Endodermal cell (in vitro differentiated cells): ENCODE results near the gene NUDT22. TPM values are rescaled to one million over a fixed set of nuclear protein-coding genes. Genes with fewer than 3 reads are reported as not detected.

Experiments used
- DNase-seq: peaks from one replicate; pipeline ENCODE4 v3.0.0-alpha.2; 2017
- H3K27ac ChIP-seq: 2 replicates; pipeline ENCODE4 v1.5.1; 2013; ENCODE audit warnings: mild to moderate bottlenecking, low read depth, low read length, moderate library complexity
- H3K27me3 ChIP-seq: 2 replicates; pipeline ENCODE4 v1.6.1; 2013; ENCODE audit warnings: mild to moderate bottlenecking, low read length, moderate library complexity; ENCODE audit not compliant: insufficient read depth, control insufficient read depth, poor library complexity, severe bottlenecking
- H3K36me3 ChIP-seq: 2 replicates; pipeline ENCODE4 v1.7.0; 2013; ENCODE audit warnings: mild to moderate bottlenecking, low read length, moderate library complexity; ENCODE audit not compliant: control insufficient read depth, insufficient read depth
- H3K4me1 ChIP-seq: one replicate; pipeline ENCODE4 v1.7.0; 2013; ENCODE audit warnings: low read length; ENCODE audit not compliant: control insufficient read depth, insufficient read depth
- H3K4me3 ChIP-seq: 2 replicates; pipeline ENCODE4 v1.5.1; 2013; ENCODE audit warnings: mild to moderate bottlenecking, low read length, moderate library complexity
- H3K9ac ChIP-seq: 2 replicates; pipeline ENCODE4 v1.6.1; 2013; ENCODE audit warnings: mild to moderate bottlenecking, low read length, moderate library complexity; ENCODE audit not compliant: poor library complexity, severe bottlenecking; ENCODE audit errors: extremely low read depth
- H3K9me3 ChIP-seq: 2 replicates; pipeline ENCODE4 v1.6.1; 2013; ENCODE audit warnings: mild to moderate bottlenecking, low read length, moderate library complexity; ENCODE audit not compliant: control insufficient read depth
- H3K27ac Mint-ChIP-seq: 2 replicates; pipeline ENCODE4 v1.8.0; 2020; ENCODE audit warnings: mixed read lengths
- H3K27me3 Mint-ChIP-seq: 2 replicates; pipeline ENCODE4 v1.8.0; 2021; ENCODE audit warnings: mild to moderate bottlenecking, mixed read lengths; ENCODE audit not compliant: insufficient read depth
- H3K36me3 Mint-ChIP-seq: 2 replicates; pipeline ENCODE4 v1.8.0; 2020; ENCODE audit warnings: low read depth, mixed read lengths
- H3K4me1 Mint-ChIP-seq: 2 replicates; pipeline ENCODE4 v1.8.0; 2020; ENCODE audit warnings: mixed read lengths
- H3K4me3 Mint-ChIP-seq: 2 replicates; pipeline ENCODE4 v1.8.0; 2020; ENCODE audit warnings: mild to moderate bottlenecking, moderate library complexity, mixed read lengths
- H3K9me3 Mint-ChIP-seq: 2 replicates; pipeline ENCODE4 v1.8.0; 2020; ENCODE audit warnings: mild to moderate bottlenecking, mixed read lengths
- WGBS, 2 experiments: methylation state at CpG; one replicate each; pipeline versions ENCODE4 v1.1.5 to v1.1.7; 2013; ENCODE audit warnings: missing lambda C conversion rate in 2 of 2, mixed read lengths in 1 of 2; ENCODE audit not compliant: insufficient coverage in 1 of 2, insufficient read length in 1 of 2; 5-methylcytosine and 5-hydroxymethylcytosine counted together
- total RNA-seq, 2 donors: library from RNA; stranded (reverse); fragmentation: NEBNext Ultra II Directional in 1 of 2; extraction: Animal tissue kit (Norgen Biotek cat#: 25700) in 1 of 2; gene quantifications; 2 replicates in 1 of 2; 3 replicates in 1 of 2; pipeline ENCODE4 v1.2.1, GENCODE V29; 2021
- TF ChIP-seq, protein P1 (sequence below): fragments of 200-600 bp; sonication (generic); conservative IDR thresholded peaks from 2 replicates; pipeline ENCODE4 v1.5.0; 2021; ENCODE audit warnings: antibody characterized with exemption, mild to moderate bottlenecking

The NUDT22 gene
- total RNA-seq, 2 donors from 2014 or later, result 54.4 to 55.9 TPM

- Mint-ChIP-seq H3K27me3 (no peaks in the 10 kb centered on the region), H3K27ac (peak within 1 kb of the TSS; percentile 96), H3K4me3 (peak within 1 kb of the TSS; percentile 76), H3K36me3 (peaks cover 33% of the 10 kb centered on the region), H3K4me1 (peaks cover 9% of the 10 kb centered on the region), H3K9me3 (no peaks in the 10 kb centered on the region)
- no peaks in the 10 kb centered on the region for H3K27me3 ChIP-seq
- peak within 1 kb of the TSS; percentile 95 for H3K4me3 ChIP-seq
- H3K4me1 ChIP-seq, result peaks cover 4% of the 10 kb centered on the region
- peak within 1 kb of the TSS; percentile 99 for H3K27ac ChIP-seq
- peak within 1 kb of the TSS; percentile 81 for H3K9ac ChIP-seq
- H3K9me3 ChIP-seq, result no peaks in the 10 kb centered on the region
- peak; percentile 99 for DNase-seq
- TF ChIP-seq, protein P1, sequence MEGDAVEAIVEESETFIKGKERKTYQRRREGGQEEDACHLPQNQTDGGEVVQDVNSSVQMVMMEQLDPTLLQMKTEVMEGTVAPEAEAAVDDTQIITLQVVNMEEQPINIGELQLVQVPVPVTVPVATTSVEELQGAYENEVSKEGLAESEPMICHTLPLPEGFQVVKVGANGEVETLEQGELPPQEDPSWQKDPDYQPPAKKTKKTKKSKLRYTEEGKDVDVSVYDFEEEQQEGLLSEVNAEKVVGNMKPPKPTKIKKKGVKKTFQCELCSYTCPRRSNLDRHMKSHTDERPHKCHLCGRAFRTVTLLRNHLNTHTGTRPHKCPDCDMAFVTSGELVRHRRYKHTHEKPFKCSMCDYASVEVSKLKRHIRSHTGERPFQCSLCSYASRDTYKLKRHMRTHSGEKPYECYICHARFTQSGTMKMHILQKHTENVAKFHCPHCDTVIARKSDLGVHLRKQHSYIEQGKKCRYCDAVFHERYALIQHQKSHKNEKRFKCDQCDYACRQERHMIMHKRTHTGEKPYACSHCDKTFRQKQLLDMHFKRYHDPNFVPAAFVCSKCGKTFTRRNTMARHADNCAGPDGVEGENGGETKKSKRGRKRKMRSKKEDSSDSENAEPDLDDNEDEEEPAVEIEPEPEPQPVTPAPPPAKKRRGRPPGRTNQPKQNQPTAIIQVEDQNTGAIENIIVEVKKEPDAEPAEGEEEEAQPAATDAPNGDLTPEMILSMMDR, result no peak
- H3K36me3 ChIP-seq, result peaks cover 28% of the 10 kb centered on the region
- WGBS, 2 experiments, result 3 to 7% methylated on average over 32 to 58 of the region's 58 CpGs
These were observed 14.6 kb downstream of the NUDT22 start, which contains the start of gene FKBP2 for GRCh38 chr11:64240435-64241240. TSS of gene FKBP2 (plus strand) at chr11:64241095. CDS start at chr11:64242388, 1,293 bp downstream.

- DNase-seq, result peak; percentile 100
- H3K4me1 Mint-ChIP-seq, result peaks cover 9% of the 10 kb centered on the region
- peak overlapping the region; percentile 81 for H3K9ac ChIP-seq
These were observed 15.1 kb downstream of the NUDT22 start for GRCh38 chr11:64241241-64241490.

DNA sequence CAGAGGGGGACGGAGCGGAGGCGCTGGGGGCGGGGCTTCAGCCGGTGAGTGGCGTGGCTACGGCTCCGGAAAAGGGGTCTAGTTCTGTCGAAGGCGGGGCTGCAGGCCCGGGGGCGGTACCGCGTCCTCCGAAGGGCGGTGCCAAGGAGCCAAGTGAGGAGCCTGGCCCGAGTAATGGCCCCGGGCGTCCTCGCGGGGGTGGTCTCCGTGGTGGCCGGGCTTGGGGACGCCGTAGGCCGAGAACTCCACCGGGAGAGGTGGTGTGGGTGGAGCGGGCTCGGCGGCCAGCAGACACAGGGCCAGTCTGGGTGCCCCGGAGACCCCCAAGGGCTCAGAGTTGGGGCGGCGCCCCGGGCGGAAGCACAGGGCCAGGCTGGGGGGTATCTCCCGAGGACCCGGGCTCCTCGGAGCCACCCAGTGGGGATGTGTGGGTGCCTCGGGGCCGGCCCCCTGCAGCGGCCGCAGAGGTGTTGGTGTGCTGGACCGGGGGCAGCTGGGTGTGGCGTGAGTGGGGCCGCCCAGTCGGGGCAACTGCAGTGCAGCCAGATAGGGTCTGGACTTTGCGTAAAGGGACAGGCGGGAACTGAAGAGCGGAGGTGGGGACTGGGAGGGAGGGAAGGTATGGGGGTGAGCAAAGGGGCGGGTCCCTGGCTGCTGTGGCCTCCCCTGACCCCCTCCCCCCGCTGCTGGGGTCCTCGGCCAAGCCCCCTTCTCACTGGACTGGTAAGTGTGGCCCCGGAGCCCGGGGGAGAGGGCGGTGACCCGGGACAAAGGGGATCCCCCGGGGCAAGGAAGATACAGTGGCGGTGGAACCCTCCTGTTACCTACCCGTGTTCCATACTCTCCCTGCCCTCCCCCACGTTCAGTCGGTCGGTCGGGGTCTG, 15.7 kb downstream of the NUDT22 start:
- TF ChIP-seq, protein P1, result peak; percentile 16
- H3K27ac Mint-ChIP-seq, result peak overlapping the region; percentile 96
- Histone ChIP-seq H3K36me3 (peaks cover 28% of the 10 kb centered on the region), H3K27me3 (no peaks in the 10 kb centered on the region), H3K4me1 (peaks cover 4% of the 10 kb centered on the region), H3K27ac (peak overlapping the region; percentile 68), H3K4me3 (peak overlapping the region; percentile 95), H3K9me3 (no peaks in the 10 kb centered on the region), H3K9ac (peak overlapping the region; percentile 64)
- peak; percentile 86 for DNase-seq
- H3K4me3 Mint-ChIP-seq, result peak overlapping the region; percentile 76
- no peaks in the 10 kb centered on the region for H3K9me3 Mint-ChIP-seq
- H3K4me1 Mint-ChIP-seq, result peaks cover 9% of the 10 kb centered on the region
- WGBS, 2 experiments, result 1 to 2% methylated on average over 11 to 63 of the region's 63 CpGs
- no peaks in the 10 kb centered on the region for H3K27me3 Mint-ChIP-seq
- peaks cover 33% of the 10 kb centered on the region for H3K36me3 Mint-ChIP-seq

More at GRCh38 chr11:64241241-64241490, 15.1 kb downstream of the NUDT22 start:
- Histone ChIP-seq H3K9me3 (no peaks in the 10 kb centered on the region), H3K27ac (peak overlapping the region; percentile 99), H3K27me3 (no peaks in the 10 kb centered on the region), H3K4me1 (peaks cover 4% of the 10 kb centered on the region), H3K4me3 (peak overlapping the region; percentile 95), H3K36me3 (peaks cover 28% of the 10 kb centered on the region)
- TF ChIP-seq, protein P1, result no peak
- Mint-ChIP-seq H3K27me3 (no peaks in the 10 kb centered on the region), H3K36me3 (peaks cover 33% of the 10 kb centered on the region), H3K9me3 (no peaks in the 10 kb centered on the region), H3K27ac (peak overlapping the region; percentile 96), H3K4me3 (peak overlapping the region; percentile 76)
- 0% methylated on average over 24 of the region's 24 CpGs; no CpG with 5 or more reads in 1 of the 2 experiments for WGBS, 2 experiments
